GM21786 (cell line): ENCODE results near the gene LAMC3.

Experiments used
- ATAC-seq: cut with Tn5 transposase; IDR thresholded peaks from one replicate; pipeline ENCODE4 v1.9.1; 2021; ENCODE audit not compliant: unreplicated experiment

The LAMC3 gene

DNA sequence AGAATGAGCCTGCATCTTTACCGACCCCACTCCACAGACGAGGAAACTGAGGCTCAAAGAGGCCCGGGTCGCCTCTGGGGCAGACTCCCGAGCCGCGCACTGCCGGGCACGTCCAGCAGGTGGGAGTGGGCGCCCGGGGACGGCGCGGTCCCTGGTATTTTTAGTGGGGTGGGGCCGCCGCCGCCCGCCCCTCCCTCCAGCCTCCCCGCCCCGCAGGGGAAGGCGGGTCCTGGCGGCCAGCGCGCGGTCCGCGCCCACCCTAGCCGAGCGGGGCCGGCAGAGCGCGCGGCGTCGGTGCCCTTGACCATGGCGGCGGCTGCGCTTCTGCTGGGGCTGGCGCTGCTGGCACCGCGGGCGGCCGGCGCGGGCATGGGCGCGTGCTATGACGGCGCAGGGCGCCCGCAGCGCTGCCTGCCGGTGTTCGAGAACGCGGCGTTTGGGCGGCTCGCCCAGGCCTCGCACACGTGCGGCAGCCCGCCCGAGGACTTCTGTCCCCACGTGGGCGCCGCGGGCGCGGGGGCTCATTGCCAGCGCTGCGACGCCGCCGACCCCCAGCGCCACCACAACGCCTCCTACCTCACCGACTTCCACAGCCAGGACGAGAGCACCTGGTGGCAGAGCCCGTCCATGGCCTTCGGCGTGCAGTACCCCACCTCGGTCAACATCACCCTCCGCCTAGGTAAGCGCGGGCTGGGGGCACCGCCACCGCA lies at the start of gene LAMC3:
TSS of gene LAMC3 (plus strand) at position 266 of the 710 bp plus-strand sequence. CDS start at position 307, 41 bp downstream.
- ATAC-seq = no peak

DNA sequence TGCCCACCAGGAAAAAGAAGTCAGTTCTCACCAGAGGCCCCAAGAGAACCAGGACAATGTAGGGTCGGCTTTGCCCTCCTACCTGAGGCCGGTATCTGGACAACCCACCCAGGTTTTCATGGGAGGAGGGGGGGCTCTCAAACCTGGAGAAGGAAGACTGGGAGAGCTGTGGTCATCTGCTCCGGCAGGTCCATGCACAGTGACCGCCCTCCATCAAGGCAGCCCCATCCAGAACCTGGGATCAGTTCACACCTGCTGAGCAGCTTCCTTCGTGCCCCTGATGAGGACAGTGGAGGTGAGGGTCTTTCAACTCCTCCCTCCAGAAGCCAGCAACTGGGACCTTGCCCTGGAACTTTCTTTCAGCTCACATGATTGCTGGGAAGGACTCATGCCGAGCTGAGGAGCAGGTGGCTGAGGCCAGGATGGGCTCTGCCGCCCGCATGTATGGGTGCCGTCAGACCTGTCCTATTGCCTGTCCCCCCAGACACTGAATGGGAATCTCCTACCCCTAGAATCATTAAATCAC lies 49.1 kb upstream of the LAMC3 start:
- ATAC-seq = no peak

DNA sequence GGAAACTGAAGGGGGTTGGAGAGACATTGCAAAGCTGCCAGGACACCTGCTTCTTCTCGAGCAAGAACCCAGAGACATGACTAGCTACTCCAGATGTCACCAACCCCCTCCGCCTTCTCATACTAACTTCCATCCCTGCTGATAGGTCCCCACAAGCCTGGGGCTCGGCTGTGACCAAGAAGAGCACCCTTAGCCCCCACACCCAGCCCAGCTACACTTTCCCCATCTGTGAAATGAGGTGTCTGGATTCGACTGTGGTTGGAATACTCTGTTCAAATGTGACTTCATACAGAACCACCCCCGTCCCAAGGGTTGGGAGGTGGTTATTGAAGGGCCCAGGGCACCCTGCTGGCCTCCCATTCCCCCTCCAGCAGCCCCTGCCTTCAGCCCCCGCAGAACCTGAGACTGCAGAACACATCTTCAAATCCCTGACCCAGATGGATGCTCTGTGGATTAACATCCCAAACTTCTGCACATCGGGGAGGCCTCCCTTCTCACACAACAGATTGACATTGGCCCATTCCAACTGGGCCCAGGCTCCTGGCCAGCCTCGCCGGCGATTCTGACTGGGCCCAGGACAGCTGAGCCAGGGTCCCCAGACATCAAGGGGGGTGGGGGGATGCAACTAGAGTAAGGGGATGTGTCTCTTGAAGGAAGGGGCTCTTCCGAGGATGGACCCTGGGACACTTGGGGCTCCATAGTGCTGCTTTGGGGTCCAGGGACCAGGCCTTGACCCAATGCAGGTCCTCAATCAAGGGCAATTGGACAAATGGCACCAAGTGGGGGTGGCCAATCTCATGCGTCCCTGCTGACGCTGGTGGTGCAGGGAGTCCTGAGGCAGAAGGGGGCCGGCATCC lies 48.2 kb upstream of the LAMC3 start:
- ATAC-seq = no peak

DNA sequence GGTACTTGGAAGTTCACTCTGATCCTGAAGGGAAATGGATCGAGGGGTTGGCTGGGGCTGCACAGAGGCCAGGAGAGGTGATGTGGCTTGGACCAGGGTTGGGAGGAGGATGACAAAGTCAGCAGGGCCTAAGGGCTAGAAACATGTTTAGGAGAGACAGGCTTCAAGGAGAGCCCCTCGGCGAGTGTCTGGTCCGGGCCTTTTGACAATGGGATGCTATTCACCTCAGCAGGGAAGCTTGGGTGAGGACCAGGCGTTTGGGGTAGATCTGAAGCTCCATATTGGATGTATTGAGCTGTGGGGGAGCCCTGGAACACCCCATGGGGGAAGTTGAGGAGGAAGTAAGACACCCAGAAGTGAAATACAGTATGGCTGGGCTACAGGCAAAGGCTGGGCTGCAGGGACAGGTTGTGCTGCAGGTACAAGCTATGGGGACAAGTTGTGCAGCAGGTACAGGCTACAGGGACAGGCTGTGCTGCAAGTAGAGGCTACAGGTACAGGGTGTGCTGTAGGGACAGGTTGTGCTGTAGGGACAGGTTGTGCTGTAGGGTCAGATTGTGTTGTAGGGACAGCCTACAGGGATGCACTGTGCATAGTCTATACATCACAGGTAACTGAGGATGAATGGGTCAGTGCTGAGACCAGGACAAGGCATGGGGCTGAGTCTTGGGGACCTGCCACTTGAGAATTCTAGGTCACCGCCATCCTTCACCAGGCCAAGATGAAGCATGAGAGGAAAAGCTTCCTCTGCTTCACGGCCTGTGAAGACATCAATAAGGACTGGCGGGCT lies 47.3 kb upstream of the LAMC3 start:
- no peak for ATAC-seq

DNA sequence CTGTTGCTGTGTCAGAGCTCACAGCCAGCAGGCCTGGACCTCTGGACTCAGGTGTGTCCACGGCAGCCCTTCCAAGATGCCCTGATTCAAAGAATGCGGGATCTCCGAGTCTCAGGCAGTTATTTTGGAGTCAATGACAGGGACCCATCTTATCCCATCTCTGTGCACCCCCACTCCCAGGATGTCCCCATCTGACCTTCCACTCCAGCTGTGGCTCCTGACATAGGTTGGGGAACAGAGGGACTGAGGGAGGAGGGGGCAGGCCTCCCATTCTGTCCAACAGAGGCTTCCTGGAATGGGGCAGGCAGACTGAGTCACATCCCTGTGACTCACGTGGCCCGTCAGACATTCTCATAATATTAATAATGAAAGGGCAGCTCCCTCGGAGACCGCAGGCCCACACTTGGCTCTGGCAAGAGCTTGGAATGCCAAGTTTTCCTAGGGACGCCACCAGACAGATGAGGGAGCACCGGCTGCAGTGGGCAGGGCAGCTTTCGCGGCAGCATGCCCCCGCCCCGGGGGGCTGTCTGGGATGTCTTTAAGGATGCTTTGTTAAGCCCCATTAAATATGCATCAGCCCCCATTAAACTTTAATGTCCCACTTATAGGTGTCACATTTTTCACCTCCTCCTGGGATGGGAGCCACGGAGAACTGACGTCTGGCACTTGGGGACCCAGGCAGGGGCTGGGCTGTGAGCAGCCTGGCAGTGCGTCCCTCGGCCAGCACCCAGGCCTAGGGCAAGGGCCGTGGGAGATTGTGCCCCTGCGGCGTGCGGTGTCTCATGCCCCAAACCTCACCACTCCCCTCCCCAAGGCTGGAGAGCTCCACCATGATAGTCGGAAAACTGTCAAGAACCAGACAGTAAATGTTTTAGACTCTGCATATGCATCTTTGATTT lies 46.3 kb upstream of the LAMC3 start:
- ATAC-seq = no peak

DNA sequence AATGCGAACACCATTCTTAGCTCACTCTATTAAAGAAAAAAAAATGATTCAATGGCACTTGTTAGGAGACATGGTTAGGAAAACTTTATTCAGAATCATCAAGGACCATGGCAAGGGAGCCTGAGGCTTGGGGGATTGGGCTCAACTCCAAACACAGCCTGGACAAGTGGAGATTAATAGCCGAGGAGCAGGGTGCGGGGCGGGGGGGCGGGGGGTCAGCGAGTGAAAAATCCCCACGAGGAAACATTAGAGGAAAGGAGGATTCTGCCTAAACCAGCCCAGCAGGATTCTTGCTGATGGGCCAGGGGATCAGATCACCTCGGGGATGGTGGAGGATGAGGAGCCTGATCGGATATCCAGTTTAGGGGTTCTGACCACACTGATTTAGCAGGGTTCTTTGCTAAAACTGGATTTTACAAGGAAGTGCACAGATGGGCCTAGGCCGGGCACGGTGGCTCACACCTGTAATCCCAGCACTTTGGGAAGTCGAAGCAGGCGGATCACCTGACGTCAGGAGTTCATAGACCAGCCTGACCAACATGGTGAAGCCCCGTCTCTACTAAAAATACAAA lies 45.6 kb upstream of the LAMC3 start:
- ATAC-seq = no peak

DNA sequence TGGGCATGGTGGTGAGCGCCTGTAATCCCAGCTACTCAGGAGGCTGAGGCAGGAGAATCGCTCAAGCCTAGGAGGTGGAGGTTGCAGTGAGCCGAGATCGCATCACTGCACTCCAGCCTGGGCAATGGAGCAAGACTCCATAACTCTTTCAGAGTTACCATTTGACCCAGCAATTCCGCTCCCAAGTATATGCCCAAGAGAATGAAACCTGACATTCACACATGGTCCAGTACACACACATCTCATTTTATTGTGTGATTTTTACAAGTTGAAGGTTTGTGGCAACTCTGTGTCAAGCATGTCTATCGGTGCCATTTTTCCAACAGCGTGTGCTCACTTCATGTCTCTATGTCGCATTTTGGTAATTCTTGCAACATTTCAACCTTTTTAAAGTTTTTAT lies 45.1 kb upstream of the LAMC3 start:
- ATAC-seq = no peak

DNA sequence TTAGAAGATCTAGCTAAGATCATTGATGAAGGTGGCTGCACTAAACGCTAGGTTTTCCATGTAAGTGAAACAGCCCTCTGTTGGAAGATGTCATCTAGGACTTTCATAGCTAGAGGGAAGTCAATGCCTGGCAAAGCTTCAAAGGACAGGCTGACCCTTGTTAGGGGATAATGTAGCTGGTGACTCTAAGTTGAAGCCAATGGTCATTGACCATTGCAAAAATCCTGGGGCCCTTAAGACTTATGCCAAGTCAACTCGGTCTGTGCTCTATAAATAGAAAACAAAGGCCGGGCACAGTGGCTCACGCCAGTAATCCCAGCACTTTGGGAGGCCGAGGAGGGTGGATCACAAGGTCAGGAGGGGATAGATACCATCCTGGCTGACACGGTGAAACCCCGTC lies 43.3 kb upstream of the LAMC3 start:
- no peak for ATAC-seq

DNA sequence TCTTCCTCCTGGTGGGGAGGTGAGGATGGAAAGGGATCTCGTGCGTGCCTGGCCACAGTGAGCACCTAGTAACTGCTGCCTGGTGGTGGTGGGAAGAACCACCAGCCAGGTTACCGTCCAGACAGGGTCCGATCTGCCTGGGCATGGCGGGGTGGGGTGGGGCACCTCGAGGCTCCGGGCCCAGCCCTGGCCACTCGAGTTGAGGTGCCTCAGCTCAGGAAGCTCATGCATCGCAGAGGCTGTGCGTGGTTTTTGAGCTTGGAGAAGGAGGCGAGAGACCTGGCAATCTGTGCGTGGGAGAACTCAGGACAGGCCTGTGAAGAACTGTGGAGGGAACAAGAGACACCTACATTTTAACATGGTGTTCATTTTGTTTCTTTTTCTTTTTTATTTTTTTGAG lies 38.9 kb upstream of the LAMC3 start:
- no peak for ATAC-seq

DNA sequence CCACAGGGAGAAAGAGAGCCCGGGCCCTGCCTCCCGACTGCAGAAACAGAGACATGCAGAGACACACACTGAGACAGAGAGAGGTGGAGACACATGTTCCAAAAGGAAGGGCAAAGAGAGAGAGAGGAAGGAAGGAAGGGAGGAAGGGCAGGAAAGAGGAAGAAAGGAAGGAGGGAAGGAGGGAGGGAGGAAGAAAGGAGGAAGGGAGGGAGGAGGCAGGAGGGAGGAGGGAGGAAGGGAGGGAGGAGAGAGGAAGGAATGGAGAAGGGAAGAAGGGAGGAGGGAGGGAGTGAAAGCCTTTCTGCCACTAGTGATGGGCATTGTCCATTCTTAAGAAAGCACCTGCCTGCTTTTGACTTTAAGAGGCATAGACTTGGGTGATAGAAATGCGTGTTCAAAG lies 38.1 kb upstream of the LAMC3 start:
- ATAC-seq = no peak

DNA sequence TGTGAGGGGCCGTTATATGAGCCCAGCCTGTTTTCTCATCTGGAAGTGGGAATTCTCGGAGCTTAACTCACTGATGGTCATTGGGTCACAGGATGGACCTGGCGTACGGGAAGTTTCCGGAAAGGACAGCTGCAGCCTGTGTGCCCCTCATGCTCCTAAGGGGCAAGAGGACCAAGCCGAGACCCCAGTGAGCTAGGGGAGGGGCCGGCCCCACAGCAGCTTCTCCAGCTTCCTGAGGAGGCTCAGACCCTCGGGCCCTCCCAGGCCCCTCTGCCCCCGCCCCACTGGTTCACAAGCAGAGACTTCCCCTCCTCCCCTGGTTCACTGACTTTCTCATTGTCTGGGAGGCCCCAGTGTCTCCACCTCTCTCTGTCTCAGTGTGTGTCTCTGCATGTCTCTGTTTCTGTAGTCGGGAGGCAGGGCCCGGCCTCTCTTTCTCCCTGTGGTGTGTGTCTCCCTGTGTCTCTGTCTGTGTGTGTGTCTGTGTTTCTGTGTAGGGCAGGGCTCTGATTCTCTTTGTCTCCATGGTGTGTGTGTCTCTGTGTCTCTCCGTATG lies 37.6 kb upstream of the LAMC3 start:
- no peak for ATAC-seq

DNA sequence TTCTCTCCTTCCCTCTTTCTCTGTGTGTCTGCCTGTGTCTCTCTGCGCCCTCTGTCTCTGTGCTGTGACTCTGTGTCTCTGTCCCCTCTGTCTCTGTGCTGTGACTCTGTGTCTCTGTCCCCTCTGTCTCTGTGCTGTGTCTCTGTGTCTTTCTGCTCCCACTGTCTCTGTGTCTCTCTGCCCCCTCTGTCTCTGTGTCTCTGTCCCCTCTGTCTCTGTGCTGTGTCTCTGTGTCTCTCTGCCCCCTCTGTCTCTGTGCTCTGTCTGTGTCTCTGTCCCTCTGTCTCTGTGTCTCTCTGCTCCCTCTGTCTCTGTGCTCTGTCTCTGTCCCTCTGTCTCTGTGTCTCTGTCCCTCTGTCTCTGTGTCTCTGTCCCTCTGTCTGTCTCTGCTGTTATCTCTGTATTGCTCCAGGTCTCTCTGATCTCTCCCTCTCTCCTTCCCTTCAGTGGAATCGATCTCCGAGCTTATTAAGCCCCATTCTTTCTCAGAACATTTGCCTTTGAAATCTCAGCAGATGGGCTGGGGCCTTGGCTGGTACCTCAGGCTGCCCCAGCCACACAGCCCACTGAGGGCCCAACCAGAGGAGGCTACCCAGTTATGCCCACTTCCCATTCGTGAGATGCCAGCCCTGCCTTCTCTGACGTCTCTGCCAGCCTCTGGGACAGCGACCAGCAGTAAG lies 36.6 kb upstream of the LAMC3 start:
- ATAC-seq = no peak

DNA sequence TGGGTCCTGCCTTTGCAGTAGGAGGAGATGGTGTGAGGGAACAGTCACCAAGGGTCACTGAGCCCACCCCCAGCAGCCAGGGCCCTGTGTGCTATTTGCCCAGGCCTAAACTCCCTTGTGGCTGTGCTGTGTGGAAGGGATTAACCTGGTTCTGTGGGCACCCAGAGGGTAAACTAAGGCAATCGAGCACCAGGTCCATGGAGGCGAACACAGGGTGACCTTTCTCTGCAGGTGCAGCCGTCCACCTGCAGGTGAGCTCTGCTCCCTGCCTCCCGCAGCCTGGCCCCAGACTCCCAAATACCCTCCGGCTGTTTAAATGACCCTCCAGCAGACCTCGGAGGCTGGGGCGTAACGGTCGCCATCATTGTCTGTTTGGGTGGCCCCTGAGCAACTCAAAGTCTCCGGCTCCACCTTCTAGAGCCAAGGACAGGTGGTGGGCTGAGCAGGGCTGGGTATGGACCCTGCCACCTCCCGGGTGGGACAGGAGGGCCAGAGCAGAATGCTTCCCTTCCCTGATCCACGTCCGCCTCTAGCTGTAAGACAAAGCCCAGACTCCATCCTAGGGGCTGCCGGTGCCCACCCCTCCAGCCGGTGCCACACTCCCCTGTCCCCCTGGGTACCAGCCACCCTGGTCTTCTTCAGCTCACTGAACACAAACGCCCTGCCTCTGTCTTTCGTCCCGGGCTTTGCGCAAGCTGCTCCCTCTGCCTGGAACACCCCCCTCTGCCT lies 35.9 kb upstream of the LAMC3 start:
- no peak for ATAC-seq

DNA sequence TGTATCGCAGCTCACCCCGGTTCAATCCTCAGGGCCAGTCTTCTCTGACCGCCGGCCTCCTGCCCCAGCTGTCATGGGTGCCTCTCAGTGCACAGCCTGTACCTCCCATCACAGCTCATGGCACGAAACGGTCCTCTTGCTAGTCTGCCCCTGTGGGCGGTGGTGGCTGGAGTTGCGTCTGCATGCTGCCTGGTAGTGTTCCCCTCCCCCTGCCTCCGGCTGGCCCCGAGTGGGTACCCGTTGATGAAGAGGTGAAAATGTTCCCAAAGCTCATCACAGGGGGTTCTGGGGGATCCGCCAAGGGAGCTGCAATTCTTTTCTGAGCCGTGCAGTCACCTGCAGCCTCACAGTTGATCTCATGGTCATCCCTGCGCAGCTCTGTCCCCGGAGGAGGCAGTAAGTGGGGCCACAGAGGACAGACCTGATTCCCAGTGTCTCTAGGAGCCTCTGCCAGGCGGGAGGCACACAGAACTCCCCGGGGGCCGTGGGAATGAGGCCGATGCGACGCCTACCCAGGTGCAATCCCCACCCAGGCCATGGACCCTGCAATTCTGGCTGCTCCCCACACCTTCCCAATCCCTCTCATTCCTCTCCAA lies 35.2 kb upstream of the LAMC3 start:
- no peak for ATAC-seq

DNA sequence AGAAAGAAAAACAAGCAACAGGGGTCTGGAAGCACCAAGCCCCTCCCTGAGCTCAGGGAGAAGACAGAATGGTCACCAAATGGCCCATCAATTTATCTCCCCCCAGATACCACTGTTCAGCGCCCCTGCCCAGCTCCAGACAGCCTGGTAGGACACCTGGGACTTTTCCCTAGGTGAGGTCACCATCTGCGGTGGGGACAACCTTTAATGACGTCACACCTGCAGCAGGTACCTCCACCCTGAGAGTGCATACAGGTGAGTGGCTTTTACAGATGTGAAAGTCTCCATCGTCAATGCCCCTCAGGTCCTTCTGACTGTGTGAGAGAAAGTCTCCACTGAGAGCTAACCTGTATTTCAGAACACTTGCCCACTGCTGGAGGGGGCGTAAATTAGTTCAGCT lies 34.3 kb upstream of the LAMC3 start:
- ATAC-seq = no peak

DNA sequence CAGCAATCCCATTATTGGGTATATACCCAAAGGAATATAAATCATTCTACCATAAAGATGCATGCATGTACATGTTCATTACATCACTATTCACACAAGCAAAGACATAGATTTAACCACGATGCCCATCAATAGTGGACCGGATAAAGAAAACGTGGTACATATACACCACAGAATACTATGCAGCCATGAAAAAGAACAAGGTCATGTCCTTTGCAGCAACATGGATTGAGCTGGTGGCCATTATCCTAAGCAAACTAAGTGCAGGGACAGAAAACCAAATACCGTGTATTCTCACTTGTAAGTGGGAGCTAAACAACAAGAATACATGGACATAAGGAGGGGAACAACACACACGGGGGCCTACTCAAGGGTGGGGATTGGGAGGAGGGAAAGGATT lies 33.8 kb upstream of the LAMC3 start:
- ATAC-seq = no peak

DNA sequence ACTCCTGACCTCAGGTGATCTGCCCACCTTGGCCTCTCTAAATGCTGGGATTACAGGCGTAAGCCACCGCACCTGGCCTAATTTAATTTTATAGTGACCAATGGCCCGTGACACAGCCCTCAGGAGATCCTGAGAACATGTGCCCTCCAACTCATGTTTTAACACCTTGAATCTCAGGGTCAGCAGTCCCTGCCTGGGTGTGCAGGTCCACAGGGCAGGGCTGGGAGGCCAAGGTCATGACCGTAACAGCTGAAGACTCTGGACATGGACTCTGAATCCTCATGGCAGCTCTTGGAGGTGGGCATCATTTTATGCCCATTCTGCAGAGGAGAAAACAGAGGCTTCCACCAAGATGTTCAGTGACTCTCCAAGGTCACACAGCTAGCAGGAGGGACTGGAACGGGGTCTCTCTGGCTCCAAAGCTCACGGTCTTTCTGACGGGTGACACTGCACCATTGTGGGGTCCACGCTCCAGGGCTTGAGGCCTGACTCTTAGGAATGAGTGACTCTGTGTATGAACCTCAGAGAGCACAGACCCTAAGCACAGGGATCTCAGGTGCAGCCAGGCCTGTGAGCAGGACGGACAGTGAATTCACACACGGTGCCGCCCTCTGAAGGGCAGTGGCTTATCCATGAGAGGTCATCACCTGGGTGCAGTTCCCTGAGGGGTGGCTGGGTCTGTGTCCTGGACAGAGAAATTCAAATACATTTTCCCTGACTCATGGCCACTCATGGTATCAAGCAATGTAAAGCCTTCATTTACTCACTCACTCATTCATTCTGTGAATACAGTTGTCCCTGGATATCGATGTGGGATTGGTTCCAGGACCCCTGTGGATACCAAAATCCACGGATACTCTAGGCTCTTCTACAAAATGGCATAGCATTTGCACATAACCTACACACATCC lies 32.8 kb upstream of the LAMC3 start:
- no peak for ATAC-seq
